HepG2 (cell line): Measurements from ENCODE around the gene ATP8B4. TPM values are rescaled to one million over a fixed set of nuclear protein-coding genes. Genes with fewer than 3 reads are reported as not detected.

ENCODE experiments used
- ATAC-seq: fragments of 200-7000 bp; cut with Tn5 transposase; 3 replicates; pipeline ENCODE4 v1.9.1; 2020; ENCODE audit warnings: mild to moderate bottlenecking, moderate library complexity
- BruUV-seq: library from RNA; stranded (reverse); fragments of 400-500 nt; replicated peaks from 2 replicates; lab custom pipeline; 2021; lab: Mats Ljungman, UMichigan
- CTCF ChIA-PET: fragments of 300-600 bp; formaldehyde crosslinking; extraction: SDS; loops from one replicate; lab custom pipeline; 2021; ENCODE audit warnings: low total read pairs, inconsistent platforms, low intra/inter-chr PET ratio; lab: Yijun Ruan, JAX
- POLR2A ChIA-PET: fragments of 350-600 bp; sonication (Branson Sonifier 250); formaldehyde crosslinking; loops from one replicate; lab custom pipeline; 2020; ENCODE audit warnings: antibody characterized with exemption, inconsistent platforms; lab: Yijun Ruan, JAX
- DNase-seq: peaks from one replicate; pipeline ENCODE4 v3.0.0-alpha.2; 2015; ENCODE audit warnings: low spot score
- FAIRE-seq: peaks from 3 replicates; lab custom pipeline; 2011; peaks lifted over from hg19 to GRCh38; lab: Jason Lieb, UNC
- H2AFZ ChIP-seq: one replicate; pipeline ENCODE4 v1.6.1; 2011; ENCODE audit warnings: low read length, inconsistent platforms
- H3K27ac ChIP-seq: fragments of 300-600 bp; 3 replicates; pipeline ENCODE4 v1.8.0; 2011; ENCODE audit warnings: mixed run types, mild to moderate bottlenecking, mixed read lengths, low read length, inconsistent platforms; ENCODE audit not compliant: insufficient read depth; ENCODE audit errors: extremely low read length
- H3K27me3 ChIP-seq, 2 experiments: fragments of 200-600 bp in 1 of 2; 2 replicates in 1 of 2; 3 replicates in 1 of 2; pipeline versions ENCODE4 v1.6.0 to v1.8.0; 2011; ENCODE audit warnings: low read length in 2 of 2, mild to moderate bottlenecking in 2 of 2, moderate library complexity in 2 of 2, inconsistent platforms in 1 of 2; ENCODE audit not compliant: insufficient read depth in 2 of 2, control insufficient read depth in 1 of 2
- H3K36me3 ChIP-seq, 2 experiments: fragments of 200-600 bp in 1 of 2; replicated peaks in 1 of 2; 2 replicates in 1 of 2; 3 replicates in 1 of 2; pipeline versions ENCODE4 v1.5.1 to v1.8.0; 2011; ENCODE audit warnings: low read length in 2 of 2, inconsistent platforms in 1 of 2; ENCODE audit not compliant: insufficient read depth in 2 of 2, control insufficient read depth in 1 of 2
- H3K4me1 ChIP-seq: 2 replicates; pipeline ENCODE4 v1.5.1; 2012; ENCODE audit warnings: low read length, inconsistent platforms; ENCODE audit not compliant: insufficient read depth
- H3K4me2 ChIP-seq: 2 replicates; pipeline ENCODE4 v1.6.0; 2011; ENCODE audit warnings: low read depth, low read length, inconsistent platforms
- H3K4me3 ChIP-seq, 3 experiments: fragments of 200-600 bp in 1 of 3; sonication (generic), shearing (Covaris generic) in 1 of 3; replicated peaks in 1 of 3; 2 replicates each; pipeline ENCODE4 v1.5.1; 2011 to 2016; ENCODE audit warnings: low read length in 3 of 3, inconsistent platforms in 2 of 3, low read depth in 2 of 3, mild to moderate bottlenecking in 2 of 3, control low read depth in 1 of 3, mixed read lengths in 1 of 3; ENCODE audit not compliant: insufficient read depth in 1 of 3
- H3K79me2 ChIP-seq: one replicate; pipeline ENCODE4 v1.6.1; 2011; ENCODE audit warnings: low read length, inconsistent platforms; ENCODE audit not compliant: insufficient read depth
- H3K9ac ChIP-seq: 2 replicates; pipeline ENCODE4 v1.6.0; 2011; ENCODE audit warnings: mild to moderate bottlenecking, low read depth, low read length, inconsistent platforms; ENCODE audit not compliant: insufficient read depth
- H3K9me3 ChIP-seq: 2 replicates; pipeline ENCODE4 v1.5.1; 2012; ENCODE audit warnings: mild to moderate bottlenecking, low read length
- H4K20me1 ChIP-seq: 2 replicates; pipeline ENCODE4 v1.6.0; 2011; ENCODE audit warnings: inconsistent platforms, mild to moderate bottlenecking, low read length, moderate library complexity; ENCODE audit not compliant: insufficient read depth
- DBP ChIP-seq: sonication (generic); formaldehyde crosslinking; IDR thresholded peaks from 2 replicates; pipeline ENCODE4 v1.4.0; 2020; ENCODE audit warnings: missing genetic modification reagents; ENCODE audit errors: not compliant biosample characterization
- HOXA7 ChIP-seq: sonication (generic); formaldehyde crosslinking; IDR thresholded peaks from 2 replicates; pipeline ENCODE4 v1.8.1; 2022; ENCODE audit warnings: mild to moderate bottlenecking, missing genetic modification reagents, moderate library complexity
- KDM1A ChIP-seq: IDR thresholded peaks from 2 replicates; pipeline ENCODE4 v1.6.1; 2016; ENCODE audit warnings: missing compliant biosample characterization
- MATR3 ChIP-seq: sonication (generic); formaldehyde crosslinking; IDR thresholded peaks from 2 replicates; pipeline ENCODE4 v1.4.0; 2020; ENCODE audit warnings: missing genetic modification reagents
- RARG ChIP-seq: sonication (generic); formaldehyde crosslinking; IDR thresholded peaks from 2 replicates; pipeline ENCODE4 v1.4.0; 2020; ENCODE audit warnings: low read depth, mild to moderate bottlenecking, missing genetic modification reagents
- SIN3B ChIP-seq: fragments of 150-350 bp; IDR thresholded peaks from 2 replicates; pipeline ENCODE4 v1.6.1; 2014; ENCODE audit warnings: low read length
- XRCC5 ChIP-seq: fragments of 200-400 bp; formaldehyde crosslinking; optimal IDR thresholded peaks from 2 replicates; pipeline ENCODE3; 2017; ENCODE audit warnings: mild to moderate bottlenecking, low read length
- YY1 ChIP-seq: IDR thresholded peaks from 2 replicates; pipeline ENCODE4 v1.6.1; 2011; ENCODE audit warnings: low read length, low read depth, moderate library complexity, mild to moderate bottlenecking; ENCODE audit not compliant: insufficient read depth, insufficient replicate concordance
- ZBTB1 ChIP-seq: sonication (generic); formaldehyde crosslinking; IDR thresholded peaks from 2 replicates; pipeline ENCODE4 v1.4.0; 2020; ENCODE audit warnings: missing genetic modification reagents, borderline replicate concordance
- ZNF331 ChIP-seq: sonication (generic); formaldehyde crosslinking; IDR thresholded peaks from 2 replicates; pipeline ENCODE4 v1.4.0; 2020; ENCODE audit warnings: missing genetic modification reagents
- ZNF550 ChIP-seq: sonication (generic); formaldehyde crosslinking; IDR thresholded peaks from 2 replicates; pipeline ENCODE4 v1.4.0; 2020; ENCODE audit warnings: mild to moderate bottlenecking, missing genetic modification reagents, borderline replicate concordance
- WGBS: methylation state at CpG from one replicate; pipeline ENCODE4 v1.1.6; 2017; ENCODE audit warnings: low lambda C conversion rate; 5-methylcytosine and 5-hydroxymethylcytosine counted together
- in situ Hi-C: cut with HindIII; loops from 2 replicates; pipeline ENCODE4 v1.10.0; 2017; ENCODE audit warnings: low pct_unique_long_range_greater_than_20kb; ENCODE audit not compliant: extremely low pct_ligation_motif_present
- intact Hi-C: fragments of 100-400 bp; cut with micrococcal nuclease; formaldehyde crosslinking; loops from one replicate; pipeline ENCODE4 v1.10.0; 2022; ENCODE audit not compliant: unreplicated experiment
- polyA plus RNA-seq, 8 experiments: library from polyadenylated mRNA; depleted of rRNA in 3 of 8; stranded (reverse) in 7 of 8; unstranded in 1 of 8; fragments of >200 nt; fragmentation: Illumina TruSeq in 4 of 8; extraction: Trizol in 4 of 8; gene quantifications; 2 replicates each; pipeline versions ENCODE4 v1.2.1 to v1.2.3, GENCODE V29; 2011 to 2016; ENCODE audit warnings: low read depth in 4 of 8, missing spikeins in 1 of 8, mixed read lengths in 1 of 8; ENCODE audit not compliant: insufficient read depth in 1 of 8
- total RNA-seq, 5 experiments: library from RNA; depleted of rRNA; stranded (reverse); fragments of >200 nt; fragmentation: Illumina TruSeq; extraction: Trizol; gene quantifications; 2 replicates each; pipeline ENCODE4 v1.2.3, GENCODE V29; 2016; ENCODE audit warnings: low read depth in 1 of 5
- TF ChIP-seq, protein P1 (sequence below): sonication (generic); formaldehyde crosslinking; conservative IDR thresholded peaks from 2 replicates; pipeline ENCODE4 v1.4.0; 2020; ENCODE audit warnings: missing genetic modification reagents
- TF ChIP-seq, protein P2 (sequence below): sonication (generic); formaldehyde crosslinking; IDR thresholded peaks from 2 replicates; pipeline ENCODE4 v1.8.1; 2022; ENCODE audit warnings: low read depth, mild to moderate bottlenecking, missing genetic modification reagents
- TF ChIP-seq, protein P3 (sequence below): IDR thresholded peaks from 2 replicates; pipeline ENCODE4 v1.6.1; 2012; ENCODE audit warnings: low read depth, low read length, improper control_type of control experiment

ATP8B4 gene
- total and polyA plus RNA-seq, 2 of the 13 experiments (the other 11 are each of a cell fraction or from before 2014, with no cell fraction given) = 0.24 to 0.69 TPM

DNA sequence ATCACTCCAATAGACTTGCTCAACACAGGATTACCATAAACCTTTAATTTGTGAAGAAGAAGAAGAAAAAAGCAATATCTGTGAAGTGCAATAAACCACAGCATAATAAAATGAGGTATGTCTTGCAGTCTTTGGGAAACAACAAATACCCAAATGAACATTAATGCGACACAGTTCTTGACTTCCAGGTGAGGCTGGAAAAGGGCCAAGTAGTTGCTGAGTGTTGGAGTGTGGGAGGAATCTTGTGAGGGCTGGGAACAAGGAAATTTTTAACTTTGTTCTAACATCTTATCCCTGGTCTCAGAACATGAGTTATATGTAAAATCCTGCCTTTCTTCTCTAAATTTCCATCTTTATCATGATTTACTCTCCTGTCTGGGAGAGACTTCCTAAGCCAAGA lies 291.7 kb downstream of the ATP8B4 start:
- no peak overlapping the region for H3K9ac ChIP-seq
- H3K36me3 ChIP-seq = no peaks in the 10 kb centered on the region
- no peaks in the 10 kb centered on the region for H3K9me3 ChIP-seq
- no peak for FAIRE-seq
- no peak overlapping the region for H3K4me2 ChIP-seq
- H4K20me1 ChIP-seq = no peaks in the 10 kb centered on the region
- no peak for DNase-seq
- in situ Hi-C loops (no loop called here), intact Hi-C loops (no loop called here)
- no TSS peak for BruUV-seq
- no peak overlapping the region for H3K27ac ChIP-seq
- POLR2A ChIA-PET = no interaction called here
- H3K4me1 ChIP-seq = no peaks in the 10 kb centered on the region
- WGBS = 5% methylated on average over 1 of the region's 1 CpG
- ATAC-seq = no peak
- CTCF ChIA-PET = no interaction called here
- no peaks in the 10 kb centered on the region for H3K79me2 ChIP-seq
- no peaks in the 10 kb centered on the region for H3K27me3 ChIP-seq
- H2AFZ ChIP-seq = no peak overlapping the region
- H3K4me3 ChIP-seq = no peak overlapping the region
- TF ChIP-seq, protein P1, sequence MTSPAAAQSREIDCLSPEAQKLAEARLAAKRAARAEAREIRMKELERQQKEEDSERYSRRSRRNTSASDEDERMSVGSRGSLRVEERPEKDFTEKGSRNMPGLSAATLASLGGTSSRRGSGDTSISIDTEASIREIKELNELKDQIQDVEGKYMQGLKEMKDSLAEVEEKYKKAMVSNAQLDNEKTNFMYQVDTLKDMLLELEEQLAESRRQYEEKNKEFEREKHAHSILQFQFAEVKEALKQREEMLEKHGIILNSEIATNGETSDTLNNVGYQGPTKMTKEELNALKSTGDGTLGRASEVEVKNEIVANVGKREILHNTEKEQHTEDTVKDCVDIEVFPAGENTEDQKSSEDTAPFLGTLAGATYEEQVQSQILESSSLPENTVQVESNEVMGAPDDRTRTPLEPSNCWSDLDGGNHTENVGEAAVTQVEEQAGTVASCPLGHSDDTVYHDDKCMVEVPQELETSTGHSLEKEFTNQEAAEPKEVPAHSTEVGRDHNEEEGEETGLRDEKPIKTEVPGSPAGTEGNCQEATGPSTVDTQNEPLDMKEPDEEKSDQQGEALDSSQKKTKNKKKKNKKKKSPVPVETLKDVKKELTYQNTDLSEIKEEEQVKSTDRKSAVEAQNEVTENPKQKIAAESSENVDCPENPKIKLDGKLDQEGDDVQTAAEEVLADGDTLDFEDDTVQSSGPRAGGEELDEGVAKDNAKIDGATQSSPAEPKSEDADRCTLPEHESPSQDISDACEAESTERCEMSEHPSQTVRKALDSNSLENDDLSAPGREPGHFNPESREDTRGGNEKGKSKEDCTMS (CRISPR knock-in tag) = no peak
- TF ChIP-seq SIN3B (no peak), RARG (CRISPR knock-in tag) (no peak), DBP (CRISPR knock-in tag) (no peak), YY1 (no peak), XRCC5 (no peak), KDM1A (CRISPR knock-in tag) (no peak), MATR3 (no peak), ZNF550 (CRISPR knock-in tag) (no peak), ZNF331 (CRISPR knock-in tag) (no peak), HOXA7 (no peak), ZBTB1 (CRISPR knock-in tag) (no peak)
- TF ChIP-seq, protein P2, sequence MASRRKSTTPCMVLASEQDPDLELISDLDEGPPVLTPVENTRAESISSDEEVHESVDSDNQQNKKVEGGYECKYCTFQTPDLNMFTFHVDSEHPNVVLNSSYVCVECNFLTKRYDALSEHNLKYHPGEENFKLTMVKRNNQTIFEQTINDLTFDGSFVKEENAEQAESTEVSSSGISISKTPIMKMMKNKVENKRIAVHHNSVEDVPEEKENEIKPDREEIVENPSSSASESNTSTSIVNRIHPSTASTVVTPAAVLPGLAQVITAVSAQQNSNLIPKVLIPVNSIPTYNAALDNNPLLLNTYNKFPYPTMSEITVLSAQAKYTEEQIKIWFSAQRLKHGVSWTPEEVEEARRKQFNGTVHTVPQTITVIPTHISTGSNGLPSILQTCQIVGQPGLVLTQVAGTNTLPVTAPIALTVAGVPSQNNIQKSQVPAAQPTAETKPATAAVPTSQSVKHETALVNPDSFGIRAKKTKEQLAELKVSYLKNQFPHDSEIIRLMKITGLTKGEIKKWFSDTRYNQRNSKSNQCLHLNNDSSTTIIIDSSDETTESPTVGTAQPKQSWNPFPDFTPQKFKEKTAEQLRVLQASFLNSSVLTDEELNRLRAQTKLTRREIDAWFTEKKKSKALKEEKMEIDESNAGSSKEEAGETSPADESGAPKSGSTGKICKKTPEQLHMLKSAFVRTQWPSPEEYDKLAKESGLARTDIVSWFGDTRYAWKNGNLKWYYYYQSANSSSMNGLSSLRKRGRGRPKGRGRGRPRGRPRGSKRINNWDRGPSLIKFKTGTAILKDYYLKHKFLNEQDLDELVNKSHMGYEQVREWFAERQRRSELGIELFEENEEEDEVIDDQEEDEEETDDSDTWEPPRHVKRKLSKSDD = no peak
- TF ChIP-seq, protein P3, sequence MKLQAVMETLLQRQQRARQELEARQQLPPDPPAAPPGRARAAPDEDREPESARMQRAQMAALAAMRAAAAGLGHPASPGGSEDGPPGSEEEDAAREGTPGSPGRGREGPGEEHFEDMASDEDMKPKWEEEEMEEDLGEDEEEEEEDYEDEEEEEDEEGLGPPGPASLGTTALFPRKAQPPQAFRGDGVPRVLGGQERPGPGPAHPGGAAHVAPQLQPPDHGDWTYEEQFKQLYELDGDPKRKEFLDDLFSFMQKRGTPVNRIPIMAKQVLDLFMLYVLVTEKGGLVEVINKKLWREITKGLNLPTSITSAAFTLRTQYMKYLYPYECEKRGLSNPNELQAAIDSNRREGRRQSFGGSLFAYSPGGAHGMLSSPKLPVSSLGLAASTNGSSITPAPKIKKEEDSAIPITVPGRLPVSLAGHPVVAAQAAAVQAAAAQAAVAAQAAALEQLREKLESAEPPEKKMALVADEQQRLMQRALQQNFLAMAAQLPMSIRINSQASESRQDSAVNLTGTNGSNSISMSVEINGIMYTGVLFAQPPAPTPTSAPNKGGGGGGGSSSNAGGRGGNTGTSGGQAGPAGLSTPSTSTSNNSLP = no peak
